Ramos (cell line): Measurements from ENCODE around the gene RAB44.

Experiments used
- in situ Hi-C: fragments of 300-500 bp; cut with MboI; formaldehyde crosslinking; loops from one replicate; pipeline ENCODE4 v1.14.3; 2022; ENCODE audit warnings: low sequenced_read_pairs; ENCODE audit not compliant: unreplicated experiment

Gene RAB44

GRCh38 chr6:36666826-36667591, 30.6 kb upstream of the RAB44 start:
- in situ Hi-C loops = no loop called here

DNA sequence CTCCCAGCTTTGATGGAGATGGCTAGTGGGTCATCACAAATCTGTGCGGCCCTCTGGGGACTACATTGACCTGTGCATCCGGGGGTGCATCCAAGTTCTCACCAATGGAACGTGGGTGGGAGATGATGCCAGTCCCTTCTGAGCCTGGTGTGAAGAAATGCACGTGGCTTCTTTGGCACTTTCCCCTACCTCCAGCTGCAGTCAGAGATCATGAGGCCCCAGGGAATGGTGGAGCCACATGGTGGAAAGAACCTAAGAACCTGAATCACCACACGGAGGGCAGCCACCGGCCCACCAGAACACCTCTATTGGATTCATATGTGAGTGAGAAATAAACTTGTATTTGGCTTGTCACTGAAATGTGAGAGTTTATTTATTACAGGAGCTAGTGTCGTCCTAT, 29.0 kb upstream of the RAB44 start:
- in situ Hi-C loops = no loop called here

DNA sequence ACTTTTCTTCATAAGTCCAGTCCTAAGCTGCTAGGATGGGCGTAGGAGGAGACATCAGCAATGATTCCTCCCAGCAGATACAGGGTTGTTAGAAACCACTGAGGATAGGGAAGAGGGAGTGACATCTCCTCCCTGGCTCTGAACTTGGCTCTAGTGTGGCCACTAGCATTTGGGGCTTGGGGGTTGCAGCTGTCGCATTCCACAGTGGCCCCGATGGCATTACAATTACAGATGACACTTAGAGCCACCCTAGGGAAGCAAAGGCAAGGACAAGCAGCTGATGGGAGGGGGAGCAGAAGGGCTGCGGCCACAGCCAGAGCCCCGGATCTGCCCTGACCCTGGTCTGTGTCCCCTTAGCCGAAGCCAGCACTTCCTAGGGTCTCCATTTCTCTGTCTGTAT, 28.6 kb upstream of the RAB44 start:
- in situ Hi-C loops = no loop called here

DNA sequence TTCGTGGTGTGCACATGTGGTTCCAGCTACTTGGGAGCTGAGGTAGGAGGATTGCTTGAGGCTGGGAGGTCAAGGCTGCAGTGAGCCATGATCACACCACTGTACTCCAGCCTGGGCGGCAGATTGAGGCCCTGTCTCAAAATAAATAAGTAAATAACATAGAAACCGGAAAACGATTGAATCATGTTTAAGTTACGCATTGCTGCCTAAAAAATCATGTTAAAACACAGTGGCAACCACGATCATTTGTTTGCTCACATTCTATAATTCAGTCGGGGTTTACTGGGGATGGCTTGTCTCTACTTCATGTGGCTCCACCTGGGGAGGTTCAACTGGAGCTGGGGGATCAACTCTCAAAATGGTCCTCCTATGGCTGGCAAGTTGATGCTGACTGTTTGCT, 27.4 kb upstream of the RAB44 start:
- in situ Hi-C loops = loop anchor here (10.0 kb wide), 1 partner anchor 45 kb away; no protein-coding TSS in a partner anchor

DNA sequence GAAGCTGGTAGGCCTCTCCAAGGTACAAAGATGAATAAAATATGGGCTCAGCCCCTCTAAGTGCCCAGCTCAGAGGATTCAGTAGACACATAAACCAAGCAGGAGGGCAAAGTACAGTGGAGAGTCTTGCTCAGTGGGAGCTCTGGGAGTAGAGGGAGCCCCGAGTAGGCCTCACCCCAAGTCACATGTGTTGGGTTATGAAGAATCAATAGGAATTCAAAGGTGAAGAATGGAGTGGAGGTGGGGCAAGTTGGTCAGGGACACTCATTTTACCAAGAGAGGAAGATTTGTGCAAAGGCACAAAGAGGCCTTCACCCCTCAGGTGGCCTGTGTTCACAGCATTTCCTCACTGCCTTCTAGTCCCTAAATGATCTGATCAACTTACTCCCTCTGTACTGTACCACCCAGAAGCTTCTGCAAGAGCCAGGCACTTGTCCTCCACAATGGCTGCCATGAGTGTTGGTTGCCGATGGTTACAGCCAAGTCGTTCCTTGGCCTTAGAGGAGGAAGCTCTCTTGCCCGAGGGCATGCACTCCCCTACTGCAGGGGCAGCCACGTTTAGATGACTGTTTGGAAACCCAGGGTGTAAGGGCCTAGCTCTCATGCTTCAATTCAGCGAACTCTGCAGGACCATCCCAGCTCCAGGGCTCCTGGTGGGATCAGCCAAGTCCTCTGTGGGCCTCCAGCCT, 25.8 kb upstream of the RAB44 start:
- in situ Hi-C loops = loop anchor here (10.0 kb wide), 1 partner anchor 47 kb away; no protein-coding TSS in a partner anchor

GRCh38 chr6:36673882-36674281, 23.7 kb upstream of the RAB44 start:
- in situ Hi-C loops = loop anchor here (10.0 kb wide), 1 partner anchor 49 kb away; no protein-coding TSS in a partner anchor

DNA sequence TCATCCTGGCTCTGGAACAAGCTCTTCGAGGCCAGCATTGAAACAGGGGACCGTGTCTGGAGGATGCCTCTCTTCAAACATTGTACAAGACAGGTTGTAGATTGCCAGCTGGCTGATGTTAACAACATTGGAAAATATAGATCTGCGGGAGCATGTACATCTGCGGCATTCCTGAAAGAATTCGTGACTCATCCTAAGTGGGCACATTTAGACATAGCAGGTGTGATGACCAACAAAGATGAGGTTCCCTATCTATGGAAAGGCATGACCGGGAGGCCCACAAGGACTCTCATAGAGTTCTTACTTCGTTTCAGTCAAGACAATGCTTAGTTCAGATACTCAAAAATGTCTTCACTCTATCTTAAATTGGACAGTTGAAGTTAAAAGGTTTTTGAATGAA, 22.7 kb upstream of the RAB44 start:
- in situ Hi-C loops = loop anchor here (10.0 kb wide), 1 partner anchor 50 kb away; no protein-coding TSS in a partner anchor

GRCh38 chr6:36676141-36677058, 21.2 kb upstream of the RAB44 start:
- in situ Hi-C loops = loop anchor here (10.0 kb wide), 1 partner anchor 52 kb away; no protein-coding TSS in a partner anchor

DNA sequence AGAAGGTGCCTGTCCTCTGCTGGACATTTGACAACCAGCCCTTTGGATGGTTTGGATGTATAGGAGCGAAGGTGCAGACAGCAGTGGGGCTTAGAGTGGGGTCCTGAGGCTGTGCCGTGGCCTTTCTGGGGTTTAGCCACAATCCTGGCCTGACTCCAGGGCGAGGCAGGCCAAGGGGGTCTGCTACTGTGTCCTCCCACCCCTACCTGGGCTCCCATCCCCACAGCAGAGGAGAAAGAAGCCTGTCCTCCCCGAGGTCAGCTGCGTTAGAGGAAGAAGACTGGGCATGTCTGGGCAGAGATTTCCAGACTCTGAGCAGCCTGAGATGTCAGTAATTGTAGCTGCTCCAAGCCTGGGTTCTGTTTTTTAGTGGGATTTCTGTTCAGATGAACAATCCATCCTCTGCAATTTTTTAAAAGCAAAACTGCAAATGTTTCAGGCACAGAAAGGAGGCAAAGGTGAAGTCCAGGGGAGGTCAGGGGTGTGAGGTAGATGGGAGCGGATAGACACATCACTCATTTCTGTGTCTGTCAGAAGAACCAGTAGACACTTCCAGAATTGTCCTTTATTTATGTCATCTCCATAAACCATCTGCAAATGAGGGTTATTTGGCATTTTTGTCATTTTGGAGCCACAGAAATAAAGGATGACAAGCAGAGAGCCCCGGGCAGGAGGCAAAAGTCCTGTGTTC, 20.4 kb upstream of the RAB44 start:
- in situ Hi-C loops = loop anchor here (10.0 kb wide), 1 partner anchor 52 kb away; no protein-coding TSS in a partner anchor

- in situ Hi-C loops = loop anchor here (10.0 kb wide), 1 partner anchor 53 kb away; no protein-coding TSS in a partner anchor
Observed at GRCh38 chr6:36677753-36678487, 19.7 kb upstream of the RAB44 start.

GRCh38 chr6:36678488-36679042, 19.1 kb upstream of the RAB44 start, which contains the start of gene CDKN1A:
Gene CDKN1A, plus strand, starts transcription at chr6:36678714. Its CDS starts 5,388 bp downstream, at chr6:36684102.
- in situ Hi-C loops = loop anchor here (10.0 kb wide), 1 partner anchor 54 kb away; no protein-coding TSS in a partner anchor

DNA sequence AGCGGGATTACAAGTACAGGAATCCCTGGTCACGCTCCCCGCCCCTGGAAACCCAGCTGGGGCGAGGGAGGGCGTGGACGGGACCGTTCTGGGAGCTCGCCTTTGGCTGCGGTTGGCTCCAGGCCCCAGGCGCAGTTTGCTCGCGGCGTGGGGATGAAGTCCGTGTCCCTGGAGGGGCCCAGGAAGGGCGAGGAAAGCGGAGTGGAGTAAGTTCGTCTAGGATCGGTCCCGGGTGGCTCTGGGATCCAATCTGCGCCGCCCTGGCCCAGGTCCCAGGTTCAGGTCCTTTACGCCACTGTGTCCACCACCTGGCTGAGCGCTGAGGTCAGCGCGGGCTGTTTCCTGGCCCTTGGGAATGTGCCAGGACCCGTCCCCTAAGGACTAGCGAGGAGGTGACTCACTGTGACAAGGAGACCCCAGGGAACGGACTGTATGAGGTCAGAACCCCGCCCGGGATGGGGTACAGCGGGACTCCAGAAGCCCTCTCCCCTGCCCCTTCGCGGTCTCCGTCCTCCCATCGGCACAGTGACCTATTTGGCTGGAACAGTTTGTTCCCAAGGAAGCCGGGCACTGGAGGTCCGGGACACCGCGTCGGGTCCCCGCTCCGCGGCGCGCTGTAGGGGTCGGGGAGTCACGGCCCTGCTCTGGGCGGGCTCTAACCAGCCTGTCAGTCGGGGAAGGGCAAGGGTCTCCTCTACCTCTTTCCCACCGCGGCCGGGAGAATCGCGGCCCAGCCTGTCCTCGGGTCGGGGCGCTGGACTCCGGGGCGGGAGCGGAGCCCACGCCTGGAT, 18.4 kb upstream of the RAB44 start:
- in situ Hi-C loops = loop anchor here (10.0 kb wide), 1 partner anchor 54 kb away; no protein-coding TSS in a partner anchor

DNA sequence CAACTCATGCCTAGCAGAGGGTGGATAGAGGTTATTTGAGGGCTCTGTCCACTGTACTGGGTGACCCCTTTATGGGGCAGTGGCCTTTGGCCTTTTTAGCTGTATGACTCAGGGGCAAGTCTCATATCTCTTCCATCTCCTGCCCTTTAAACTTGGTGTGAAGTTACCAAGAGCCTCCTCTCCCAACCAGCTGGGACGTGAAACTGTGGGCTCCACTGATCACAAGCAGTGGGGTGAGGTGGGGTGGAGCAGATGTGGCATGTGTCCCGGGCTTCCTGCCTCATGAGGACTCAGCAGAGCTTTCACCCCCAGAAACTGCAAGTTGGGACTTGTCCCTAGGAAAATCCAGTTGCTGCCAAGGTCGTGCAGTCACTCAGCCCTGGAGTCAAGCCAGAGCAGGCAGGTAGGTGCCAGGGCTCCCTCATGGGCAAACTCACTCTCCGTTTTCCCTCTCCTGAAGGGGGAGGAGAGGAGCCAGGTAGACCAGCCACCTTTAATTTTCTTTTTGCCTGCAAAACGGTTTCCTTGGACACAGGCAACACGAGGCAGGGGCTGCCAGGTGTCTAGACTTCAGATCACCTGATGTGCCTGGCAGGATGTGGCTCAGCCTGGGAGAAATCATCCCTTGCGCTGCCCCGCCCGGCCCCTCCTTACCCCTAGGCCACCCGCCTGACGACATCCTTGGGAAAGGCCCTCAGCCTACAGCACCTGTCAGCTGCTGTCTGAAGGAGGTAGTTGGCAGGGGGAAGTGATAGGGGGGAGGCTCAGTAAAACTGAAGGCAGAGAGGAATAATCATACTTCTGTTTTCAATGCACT, 15.1 kb upstream of the RAB44 start:
- in situ Hi-C loops = loop anchor here (5.0 kb wide), 1 partner anchor 75 kb away; no protein-coding TSS in a partner anchor

DNA sequence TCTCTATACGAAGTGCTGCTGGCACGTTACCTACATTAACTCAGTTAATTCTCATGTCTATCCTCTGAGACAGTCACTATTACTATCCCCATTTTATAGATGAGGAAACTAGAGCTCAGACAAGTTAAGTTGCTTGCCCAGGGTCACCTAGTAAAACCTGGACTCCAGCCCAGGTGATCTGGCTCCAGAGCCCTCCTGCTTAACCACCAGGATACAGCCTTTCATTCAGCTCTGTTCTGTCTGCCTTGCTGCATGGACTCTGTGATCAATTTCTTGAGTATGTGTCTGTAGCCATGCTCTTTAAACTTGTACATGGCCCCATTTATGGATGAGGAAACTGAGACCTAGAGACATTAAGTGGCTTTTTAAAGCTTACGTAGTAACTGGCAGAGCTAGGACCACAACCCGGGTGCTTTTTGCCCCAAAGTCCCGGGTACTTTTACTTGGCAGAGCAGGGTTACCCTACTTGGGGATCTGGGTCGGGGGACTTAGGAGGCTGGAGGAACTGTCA, 14.4 kb upstream of the RAB44 start:
- in situ Hi-C loops = loop anchor here (5.0 kb wide), 1 partner anchor 74 kb away; no protein-coding TSS in a partner anchor

DNA sequence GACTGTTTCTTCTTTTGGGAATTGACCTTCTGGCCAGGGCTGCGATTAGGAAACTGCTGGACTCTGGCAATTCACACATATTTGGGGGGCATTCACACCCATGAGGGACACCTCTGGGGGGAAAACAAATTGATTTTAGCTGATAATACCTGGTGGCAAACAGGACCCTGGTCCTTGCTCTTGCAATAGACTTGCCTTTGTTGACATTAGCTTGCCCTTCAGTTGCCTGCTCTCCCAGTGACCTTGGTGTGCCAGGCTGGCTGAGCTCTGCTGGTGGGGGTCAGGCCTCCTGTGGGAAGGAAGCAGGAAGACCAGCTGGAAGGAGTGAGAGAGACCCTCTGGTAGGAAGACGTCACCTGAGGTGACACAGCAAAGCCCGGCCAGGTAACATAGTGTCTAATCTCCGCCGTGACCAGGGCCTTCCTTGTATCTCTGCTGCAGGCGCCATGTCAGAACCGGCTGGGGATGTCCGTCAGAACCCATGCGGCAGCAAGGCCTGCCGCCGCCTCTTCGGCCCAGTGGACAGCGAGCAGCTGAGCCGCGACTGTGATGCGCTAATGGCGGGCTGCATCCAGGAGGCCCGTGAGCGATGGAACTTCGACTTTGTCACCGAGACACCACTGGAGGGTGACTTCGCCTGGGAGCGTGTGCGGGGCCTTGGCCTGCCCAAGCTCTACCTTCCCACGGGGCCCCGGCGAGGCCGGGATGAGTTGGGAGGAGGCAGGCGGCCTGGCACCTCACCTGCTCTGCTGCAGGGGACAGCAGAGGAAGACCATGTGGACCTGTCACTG, 13.8 kb upstream of the RAB44 start:
- in situ Hi-C loops = loop anchor here (5.0 kb wide), 1 partner anchor 73 kb away; no protein-coding TSS in a partner anchor

- in situ Hi-C loops = loop anchor here (5.0 kb wide), 1 partner anchor 73 kb away; no protein-coding TSS in a partner anchor
Observed at GRCh38 chr6:36684447-36684812, 13.2 kb upstream of the RAB44 start.
